GM12892 (cell line): ENCODE data around the gene RPS6KC1.

Source experiments
- POLR2A ChIP-seq: IDR thresholded peaks from 2 replicates; pipeline ENCODE4 v1.6.1; 2011; ENCODE audit warnings: low read depth, low read length, control low read depth
- POLR2AphosphoS5 ChIP-seq: IDR thresholded peaks from 2 replicates; pipeline ENCODE4 v1.6.1; 2011; ENCODE audit warnings: low read depth, low read length, control low read depth

DNA sequence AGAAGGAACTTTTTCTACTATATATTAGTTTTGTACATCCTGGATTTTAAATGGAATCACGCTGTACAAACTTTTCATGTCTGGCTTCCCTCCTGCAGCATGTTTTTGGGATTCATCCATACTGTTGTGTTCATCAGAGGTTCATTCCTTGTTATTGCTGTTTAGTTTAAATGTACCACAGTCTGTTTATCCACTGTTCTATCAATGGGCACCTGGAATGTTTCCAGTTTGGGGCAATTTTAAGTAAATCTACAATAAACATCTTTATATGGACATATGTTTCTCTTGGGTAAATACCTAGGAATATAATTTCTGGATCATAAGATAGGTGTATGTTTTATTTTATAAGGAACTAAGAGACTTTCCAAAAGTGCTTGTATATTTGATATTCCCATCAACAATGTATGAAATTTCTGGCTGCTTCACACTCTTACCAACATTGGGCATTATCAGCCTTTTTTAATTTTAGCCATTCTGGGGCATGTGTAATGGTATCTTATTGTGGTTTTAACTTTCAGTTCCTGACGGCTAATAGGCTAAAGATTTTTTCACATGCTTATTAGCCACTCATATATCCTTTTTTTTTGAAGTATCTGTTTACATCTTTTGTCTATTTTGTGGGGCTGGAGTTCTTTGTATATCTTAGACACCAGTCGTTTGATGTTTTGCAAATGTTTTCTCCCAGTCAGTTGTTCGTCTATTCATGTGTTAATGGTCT lies 48.8 kb downstream of the RPS6KC1 start:
- TF ChIP-seq POLR2A (no peak), POLR2AphosphoS5 (no peak)
